ENCODE measurements around the gene CHAC2.

DNA sequence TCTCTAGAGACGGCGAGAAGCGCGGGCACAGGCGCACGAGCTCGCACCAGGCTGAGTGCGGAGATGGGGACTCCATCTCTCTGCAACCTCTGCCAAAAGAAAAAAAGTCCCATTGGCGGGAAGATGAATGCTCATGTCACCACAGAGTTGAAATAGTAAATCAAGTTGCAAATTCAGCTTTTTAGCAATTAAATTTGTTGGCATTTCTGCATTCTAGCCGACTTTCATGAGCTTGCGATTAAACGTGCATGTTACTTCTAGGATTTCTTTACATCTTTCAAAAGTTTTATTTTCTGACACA, 588 bp downstream of the CHAC2 start:
- TF ChIP-seq CTCF (IDR thresholded peaks at IDR 0.05) (no peak), POLR2A (IDR thresholded peaks at IDR 0.05) (no peak)
